Stimulated activated CD4-positive, alpha-beta T cell treated with anti-CD3 and anti-CD28 coated beads, Interleukin-2, amount 100 ng/mL, for 24 hours (primary cell): ENCODE results near the gene PUSL1.

Experiments used
- DNase-seq, 2 donors: peaks; one replicate each; pipeline ENCODE4 v3.0.0-alpha.2; 2020

The PUSL1 gene

DNA sequence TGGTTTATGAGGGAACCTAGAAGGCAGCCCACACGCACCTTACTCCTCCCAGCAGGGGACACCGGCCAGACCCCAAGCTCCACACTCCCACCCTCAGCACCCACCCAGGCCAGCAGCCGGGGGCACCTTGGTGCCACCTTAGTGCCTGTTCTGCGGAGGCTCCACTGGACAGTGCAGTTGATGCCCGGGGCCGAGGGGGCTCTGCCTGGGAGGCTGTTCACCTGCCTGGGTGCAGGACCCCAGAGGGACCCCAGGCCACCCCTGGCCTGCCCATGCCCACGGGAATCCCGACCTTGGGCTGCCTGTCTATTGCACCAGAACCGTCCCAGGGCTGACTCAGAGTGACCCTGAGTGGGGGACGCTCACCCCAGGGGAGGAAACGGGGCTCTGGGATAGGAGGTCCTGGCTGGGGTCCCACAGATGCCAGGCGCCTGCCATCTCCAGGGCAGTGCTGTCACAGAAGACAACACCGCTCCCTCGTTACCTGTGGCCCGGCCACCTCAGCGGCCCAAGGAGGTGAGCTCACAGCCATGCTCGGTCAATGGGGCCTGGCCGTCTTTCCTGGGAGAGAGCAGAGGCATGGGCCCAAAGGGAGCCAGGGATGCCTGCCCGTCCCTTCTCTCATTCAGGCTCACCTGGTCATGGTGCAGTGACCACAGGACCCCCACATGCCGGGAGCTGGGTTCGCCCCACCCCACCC, 27.5 kb upstream of the PUSL1 start:
- DNase-seq: no peak

DNA sequence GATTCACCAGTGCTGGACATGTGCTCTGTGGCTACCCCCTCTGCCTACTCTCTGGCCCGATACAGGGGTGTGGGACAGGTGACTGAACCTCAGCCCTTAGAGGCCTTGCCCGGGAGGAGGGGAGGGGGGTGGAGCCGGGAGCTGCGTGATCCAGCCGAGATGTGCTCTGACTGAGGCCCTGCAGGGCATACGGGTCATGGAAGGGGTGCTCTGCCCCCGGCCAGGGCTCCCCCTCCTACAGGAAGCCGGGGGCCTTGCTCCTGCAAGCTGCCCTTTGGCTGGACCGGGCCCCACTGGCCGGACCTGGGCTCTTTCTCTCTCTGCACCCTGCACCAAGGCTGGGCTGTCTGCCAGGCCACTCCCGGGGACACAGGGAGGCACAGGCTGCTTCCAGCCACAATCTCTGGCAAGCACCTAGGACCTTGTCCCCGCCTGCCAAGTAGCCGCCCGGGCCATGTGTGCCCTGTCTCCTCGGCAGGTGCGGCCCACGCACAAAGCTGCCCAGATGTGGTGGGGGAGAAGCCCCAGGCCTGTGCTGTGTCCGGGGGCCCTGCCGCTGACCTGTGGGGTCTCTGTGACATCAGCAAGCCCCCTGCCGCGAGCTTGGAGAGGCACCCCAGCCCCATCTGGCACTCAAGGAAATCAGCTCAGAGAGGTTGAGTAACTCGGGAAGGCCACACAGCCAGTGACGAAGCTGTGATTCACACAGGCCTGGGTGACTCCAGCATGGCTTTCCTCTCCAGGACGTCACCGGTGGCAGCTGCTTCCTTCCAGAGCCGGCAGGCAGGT, 26.7 kb upstream of the PUSL1 start:
- no peak for DNase-seq

DNA sequence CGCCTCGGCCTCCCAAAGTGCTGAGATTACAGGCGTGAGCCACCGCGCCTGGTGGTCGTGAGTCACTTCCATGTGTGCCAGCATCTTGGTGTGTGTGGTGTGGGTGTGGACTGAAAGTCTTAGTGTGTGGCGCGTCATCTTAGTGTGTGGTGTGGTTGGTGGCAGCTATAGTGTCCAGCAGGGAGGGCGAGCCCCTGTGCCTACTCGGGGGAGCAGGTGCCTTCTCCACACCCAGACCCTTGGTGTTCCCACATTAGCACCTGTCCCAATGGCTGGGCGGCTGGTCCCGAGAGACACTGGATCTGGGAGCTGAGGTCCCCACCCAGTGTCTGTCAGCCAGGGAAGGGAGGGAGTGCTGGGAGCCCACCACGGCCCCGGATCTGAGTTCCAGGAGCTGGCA, 25.4 kb upstream of the PUSL1 start:
- no peak for DNase-seq

DNA sequence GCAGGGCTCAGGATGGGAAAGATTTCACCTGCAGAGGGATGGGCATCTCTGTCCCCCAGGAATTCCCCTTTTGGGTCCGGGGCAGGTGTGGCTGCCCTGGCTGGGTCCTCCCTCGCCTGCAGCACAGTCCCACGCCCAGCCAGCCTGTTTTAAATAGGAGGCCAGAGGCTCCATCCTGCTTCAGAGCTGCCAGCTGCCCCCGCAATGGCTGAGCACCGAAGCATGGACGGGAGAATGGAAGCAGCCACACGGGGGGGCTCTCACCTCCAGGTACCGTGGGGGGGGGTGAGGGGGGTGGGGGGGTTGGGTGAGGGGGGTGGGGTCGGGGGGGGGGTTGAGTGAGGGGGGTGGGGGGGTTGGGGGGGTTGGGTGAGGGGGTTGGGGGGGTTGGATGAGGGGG, 24.6 kb upstream of the PUSL1 start:
- no peak for DNase-seq

DNA sequence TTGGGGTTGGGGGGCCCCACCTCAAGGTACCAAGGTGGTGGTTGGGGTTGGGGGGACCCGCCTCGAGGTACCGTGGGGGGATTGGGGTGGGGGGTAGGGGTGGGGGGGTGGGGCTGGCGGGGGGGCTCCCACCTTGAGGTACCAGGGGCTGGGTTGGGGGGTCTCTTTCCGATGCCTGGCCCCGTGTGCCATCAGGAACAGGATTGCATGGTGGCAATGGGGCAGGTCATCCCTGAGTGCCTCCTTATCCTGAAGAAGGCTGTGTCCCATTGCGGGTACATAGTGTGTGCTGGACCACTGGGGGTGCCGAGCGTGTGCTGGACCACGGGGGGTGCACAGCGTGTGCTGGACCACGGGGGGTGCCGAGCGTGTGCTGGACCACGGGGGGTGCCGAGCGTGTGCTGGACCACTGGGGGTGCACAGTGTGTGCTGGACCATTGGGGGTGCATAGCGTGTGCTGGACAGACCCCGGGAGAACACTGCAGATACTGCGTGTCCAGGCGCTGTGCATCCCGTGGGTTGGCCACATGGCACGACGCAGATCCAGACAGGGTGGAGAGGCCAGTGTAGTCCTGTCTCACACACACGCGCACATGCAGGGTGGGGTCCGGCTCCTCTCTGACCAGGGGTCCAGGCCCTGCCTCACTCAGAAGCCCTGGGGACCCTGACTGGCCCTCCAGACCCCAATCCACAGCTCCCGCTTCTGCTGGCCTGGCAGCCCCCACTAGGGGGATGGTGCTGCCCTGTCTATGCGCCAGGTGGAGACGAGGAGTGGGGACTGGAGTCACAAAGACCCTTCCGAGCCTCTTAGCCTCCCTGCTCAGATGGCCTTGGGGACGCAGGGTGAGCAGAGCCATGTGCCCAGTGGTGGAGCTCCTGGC, 23.9 kb upstream of the PUSL1 start:
- DNase-seq: no peak

DNA sequence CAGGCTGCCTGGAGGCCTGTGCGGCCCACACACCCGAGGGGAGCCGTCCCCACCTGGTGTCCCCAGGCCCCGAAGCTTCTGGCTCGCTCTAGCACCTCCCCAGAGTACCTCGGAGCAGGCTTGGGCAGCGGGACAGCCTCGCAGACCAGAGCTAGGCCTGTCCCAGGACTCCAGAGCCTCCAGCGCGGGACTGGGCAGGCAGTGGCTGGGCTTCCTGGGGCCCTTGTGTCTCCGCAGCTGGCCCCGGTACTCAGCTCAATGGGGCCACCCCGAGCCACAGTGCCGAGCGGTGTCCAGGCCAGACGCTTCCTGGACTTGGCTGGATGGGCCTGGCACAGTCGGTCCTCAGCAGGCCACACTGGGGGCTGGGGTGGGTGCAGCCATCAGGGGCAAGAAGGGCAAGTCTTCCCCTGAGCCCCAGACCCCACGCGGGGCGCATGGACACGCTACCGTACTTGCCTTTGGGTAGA, 23.3 kb upstream of the PUSL1 start:
- DNase-seq: no peak

DNA sequence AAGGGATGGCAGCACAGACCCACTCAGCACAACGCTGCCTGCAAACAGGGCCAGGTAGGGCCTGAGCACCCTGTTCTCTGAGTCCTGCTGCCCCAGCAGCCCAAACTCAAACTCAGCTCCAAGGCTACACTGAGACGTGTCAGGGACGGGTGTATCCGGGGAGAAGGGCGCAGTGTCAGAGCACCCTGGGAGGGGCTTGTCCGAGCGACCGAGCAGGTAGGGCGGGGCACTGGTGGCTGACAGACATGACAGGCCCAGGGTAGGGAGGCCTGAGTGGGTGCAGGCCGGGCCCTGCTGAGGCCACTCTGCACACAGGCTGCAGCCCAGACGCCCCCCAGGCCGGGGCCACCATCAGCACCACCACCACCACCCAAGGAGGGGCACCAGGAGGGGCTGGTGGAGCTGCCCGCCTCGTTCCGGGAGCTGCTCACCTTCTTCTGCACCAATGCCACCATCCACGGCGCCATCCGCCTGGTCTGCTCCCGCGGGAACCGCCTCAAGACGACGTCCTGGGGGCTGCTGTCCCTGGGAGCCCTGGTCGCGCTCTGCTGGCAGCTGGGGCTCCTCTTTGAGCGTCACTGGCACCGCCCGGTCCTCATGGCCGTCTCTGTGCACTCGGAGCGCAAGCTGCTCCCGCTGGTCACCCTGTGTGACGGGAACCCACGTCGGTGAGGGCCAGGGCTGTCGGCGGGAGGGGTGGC, 22.6 kb upstream of the PUSL1 start:
- DNase-seq: no peak

DNA sequence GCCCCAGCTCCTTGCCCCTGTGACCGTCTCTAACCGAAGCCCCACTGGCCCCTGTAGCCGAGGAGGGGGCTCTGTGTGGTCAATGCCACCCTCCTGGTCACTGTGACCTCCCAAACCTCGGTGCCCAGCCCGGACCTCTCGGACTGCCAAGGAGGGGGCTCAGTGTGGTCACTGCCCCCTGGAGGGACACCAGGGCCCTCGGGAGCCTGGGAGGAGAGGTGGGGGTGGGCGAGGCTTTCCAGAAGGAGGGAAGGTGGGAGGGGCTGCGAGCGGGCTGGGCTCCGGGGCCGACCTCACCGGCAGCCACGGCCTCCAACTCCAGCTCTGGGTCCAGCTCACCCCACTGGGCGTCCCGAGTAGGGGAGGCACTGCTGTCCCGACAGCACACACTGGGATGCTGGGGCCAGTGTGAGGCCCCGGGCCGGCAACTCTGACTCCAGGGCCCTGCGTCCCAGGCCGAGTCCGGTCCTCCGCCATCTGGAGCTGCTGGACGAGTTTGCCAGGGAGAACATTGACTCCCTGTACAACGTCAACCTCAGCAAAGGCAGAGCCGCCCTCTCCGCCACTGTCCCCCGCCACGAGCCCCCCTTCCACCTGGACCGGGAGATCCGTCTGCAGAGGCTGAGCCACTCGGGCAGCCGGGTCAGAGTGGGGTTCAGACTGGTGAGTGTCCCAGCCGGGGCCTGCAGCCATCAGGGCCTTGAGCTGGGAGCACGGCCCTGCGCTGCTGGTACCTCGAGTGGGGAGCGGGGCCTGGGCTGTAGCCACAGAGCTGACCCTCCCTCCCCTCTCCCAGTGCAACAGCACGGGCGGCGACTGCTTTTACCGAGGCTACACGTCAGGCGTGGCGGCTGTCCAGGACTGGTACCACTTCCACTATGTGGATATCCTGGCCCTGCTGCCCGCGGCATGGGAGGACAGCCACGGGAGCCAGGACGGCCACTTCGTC, 21.8 kb upstream of the PUSL1 start:
- DNase-seq: no peak

DNA sequence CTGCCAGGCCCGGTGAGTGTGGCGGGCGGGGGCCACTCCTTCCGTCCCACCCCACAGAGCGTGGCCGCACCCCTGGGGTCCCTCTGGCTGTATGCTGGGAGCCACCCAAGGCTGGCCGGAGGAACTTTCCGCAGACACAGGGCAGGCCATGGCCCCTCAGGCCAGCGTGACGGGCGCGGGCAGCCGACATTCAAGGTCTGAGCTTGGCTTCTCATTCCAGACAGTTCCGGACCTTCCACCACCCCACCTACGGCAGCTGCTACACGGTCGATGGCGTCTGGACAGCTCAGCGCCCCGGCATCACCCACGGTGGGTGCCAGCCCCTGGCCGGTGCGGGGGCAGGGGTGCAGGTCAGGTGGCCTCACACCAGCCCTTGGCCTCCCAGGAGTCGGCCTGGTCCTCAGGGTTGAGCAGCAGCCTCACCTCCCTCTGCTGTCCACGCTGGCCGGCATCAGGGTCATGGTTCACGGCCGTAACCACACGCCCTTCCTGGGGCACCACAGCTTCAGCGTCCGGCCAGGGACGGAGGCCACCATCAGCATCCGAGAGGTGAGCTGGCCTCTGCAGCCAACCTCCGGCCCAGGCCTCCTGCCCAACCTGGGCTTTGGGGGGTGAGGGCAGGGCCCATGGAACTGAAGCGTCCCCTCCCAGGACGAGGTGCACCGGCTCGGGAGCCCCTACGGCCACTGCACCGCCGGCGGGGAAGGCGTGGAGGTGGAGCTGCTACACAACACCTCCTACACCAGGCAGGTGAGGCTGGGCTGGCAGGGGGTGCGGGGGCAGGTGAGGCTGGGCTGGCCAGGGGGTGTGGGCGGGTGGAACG, 20.9 kb upstream of the PUSL1 start:
- DNase-seq: no peak

DNA sequence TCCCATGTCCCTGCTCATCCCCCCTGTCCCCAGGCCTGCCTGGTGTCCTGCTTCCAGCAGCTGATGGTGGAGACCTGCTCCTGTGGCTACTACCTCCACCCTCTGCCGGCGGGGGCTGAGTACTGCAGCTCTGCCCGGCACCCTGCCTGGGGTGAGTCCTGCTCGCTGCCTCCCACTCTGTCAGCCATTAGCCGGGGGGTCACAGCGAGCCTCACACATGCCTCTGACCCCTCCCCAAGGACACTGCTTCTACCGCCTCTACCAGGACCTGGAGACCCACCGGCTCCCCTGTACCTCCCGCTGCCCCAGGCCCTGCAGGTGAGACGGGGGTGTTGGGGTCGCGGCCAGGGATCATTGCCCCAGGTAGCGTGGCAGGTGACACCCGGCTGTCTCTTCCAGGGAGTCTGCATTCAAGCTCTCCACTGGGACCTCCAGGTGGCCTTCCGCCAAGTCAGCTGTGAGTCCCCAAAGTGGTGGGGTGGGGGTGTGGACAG, 18.1 kb upstream of the PUSL1 start:
- peak; percentile 76 to 77 for DNase-seq

DNA sequence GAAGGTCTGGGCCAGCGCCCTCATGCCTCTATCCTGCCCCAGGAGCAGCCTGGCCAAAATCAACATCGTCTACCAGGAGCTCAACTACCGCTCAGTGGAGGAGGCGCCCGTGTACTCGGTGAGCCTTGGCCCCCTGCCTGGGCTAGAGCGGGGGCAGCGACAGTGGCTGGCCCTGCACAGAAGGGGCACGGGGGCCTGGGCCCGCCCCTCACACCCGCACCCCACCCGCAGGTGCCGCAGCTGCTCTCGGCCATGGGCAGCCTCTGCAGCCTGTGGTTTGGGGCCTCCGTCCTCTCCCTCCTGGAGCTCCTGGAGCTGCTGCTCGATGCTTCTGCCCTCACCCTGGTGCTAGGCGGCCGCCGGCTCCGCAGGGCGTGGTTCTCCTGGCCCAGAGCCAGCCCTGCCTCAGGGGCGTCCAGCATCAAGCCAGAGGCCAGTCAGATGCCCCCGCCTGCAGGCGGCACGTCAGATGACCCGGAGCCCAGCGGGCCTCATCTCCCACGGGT, 17.3 kb upstream of the PUSL1 start:
- no peak for DNase-seq

DNA sequence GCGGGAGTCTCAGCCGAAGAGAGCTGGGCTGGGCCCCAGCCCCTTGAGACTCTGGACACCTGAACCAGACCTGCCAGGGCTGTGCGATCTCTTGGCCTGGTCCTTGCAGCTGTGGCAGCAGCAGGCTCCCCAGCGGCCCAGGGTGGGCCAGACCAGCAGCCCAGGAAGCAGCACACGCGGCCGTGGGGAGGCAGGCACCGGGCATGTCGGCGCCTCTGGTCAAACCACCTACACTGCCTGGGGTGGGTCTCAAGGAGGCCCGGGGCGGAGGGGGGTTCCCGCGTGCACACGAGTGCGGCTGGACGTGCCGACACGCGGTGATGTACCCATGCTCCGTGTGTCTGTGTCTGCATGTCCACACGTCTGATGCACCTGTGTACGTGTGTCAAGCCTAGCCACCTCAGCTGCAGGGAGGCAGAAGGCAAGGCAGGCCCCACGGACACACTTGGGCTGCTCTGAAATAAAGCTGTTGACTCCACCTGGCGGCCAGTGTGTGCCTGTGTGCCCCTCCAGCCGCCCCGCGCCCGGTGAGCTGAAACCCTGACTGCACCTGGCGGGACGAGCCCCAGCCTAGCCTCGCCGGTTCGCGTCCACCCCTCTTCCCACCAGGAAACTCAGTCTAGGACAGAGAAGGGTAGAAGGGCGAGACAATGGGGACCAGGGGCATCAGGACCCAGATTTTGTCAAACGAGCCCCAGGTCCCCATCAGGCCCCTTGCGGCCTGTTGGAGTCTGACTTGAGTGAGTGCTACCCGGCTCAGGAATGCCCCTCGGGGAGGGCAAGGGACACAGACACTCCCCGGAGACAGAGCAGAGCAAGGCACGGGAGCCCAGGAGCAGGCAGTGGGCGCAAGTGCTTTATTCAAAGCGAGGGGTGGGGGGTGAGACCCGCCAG, 16.6 kb upstream of the PUSL1 start:
- peak; percentile 72 to 74 for DNase-seq

DNA sequence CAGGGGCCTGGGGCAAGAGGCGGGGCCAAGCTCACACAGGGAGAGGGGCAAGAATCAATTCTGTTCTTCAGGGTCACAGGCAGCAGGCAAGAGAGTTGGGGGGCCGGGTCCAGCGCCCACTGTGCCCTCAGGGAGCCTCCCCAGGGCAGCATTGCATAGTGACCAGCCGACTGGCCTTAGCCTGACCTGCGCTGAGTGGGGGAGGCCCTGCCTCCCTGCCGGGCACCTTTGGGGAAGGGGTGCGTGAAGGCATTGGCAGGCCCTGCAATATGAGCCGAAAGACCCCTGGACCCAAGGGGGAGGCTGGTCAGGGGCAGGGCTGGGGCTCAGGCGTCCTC, 16.0 kb upstream of the PUSL1 start:
- DNase-seq: no peak

DNA sequence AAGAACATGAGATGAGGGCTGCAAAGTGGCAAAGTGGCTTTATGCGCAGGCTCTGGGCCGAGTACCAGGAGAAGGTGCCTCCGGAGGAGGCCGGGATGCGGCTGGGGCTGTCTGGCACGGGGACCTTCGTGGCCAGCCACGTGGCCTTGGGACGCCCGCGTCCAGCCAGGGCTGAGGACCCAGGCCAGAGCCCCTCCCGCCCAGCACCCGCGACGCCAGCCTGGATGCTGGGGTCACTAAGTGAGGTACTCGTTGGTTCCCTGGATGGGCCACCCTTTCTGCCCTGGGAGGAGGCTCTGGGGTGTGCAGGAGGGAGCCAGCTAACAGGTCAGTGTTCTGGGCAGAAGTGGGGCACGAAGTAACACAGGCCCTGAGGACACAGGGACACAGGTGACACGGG, 15.5 kb upstream of the PUSL1 start:
- no peak for DNase-seq

DNA sequence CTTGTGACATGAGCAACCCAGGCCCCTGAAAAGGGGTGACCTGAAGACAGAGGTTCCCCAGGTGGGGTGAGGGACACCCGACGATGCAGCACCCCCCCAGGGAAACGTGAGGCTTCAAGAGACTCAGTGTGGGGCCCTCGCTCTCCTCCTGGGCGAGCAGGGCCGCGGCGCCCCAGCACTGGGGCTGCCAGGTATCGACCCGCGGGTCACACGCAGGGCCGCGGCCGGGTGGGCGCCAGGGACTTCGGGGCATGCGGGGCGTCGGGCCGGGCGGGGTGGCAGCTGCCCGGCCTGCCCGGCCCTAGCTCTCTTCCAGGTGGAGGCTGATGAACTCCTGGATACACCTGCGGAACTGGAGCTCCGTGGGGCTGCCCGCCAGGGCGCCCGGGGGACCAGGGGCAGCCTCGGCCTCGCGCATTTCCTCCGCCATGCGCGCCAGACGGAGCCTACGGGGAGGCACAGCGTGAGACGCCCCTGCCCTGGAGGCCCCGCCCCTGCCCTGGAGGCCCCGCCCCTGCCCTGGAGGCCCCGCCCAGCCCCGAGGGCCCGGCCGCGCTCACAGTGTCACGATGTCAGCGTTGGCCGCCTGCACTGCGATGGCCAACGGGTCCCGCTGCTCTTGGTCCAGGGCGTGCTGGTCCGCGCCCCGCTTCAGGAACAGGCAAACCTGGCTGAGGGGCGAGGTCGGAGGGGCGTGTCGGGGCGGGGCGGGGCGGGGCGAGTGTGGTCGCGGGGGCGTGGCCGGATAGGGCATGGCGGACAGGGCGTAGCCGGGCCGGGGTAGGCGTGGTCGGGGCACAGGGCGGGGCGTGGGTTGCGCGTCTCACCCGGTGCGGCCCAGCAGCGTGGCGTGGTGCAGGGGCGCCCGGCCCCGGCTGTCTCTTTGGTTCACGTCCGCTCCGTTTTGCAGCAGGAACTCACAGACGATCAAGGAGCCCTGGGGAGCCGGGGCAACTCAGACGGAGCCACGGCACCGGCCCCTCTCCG, 14.8 kb upstream of the PUSL1 start:
- no peak for DNase-seq

DNA sequence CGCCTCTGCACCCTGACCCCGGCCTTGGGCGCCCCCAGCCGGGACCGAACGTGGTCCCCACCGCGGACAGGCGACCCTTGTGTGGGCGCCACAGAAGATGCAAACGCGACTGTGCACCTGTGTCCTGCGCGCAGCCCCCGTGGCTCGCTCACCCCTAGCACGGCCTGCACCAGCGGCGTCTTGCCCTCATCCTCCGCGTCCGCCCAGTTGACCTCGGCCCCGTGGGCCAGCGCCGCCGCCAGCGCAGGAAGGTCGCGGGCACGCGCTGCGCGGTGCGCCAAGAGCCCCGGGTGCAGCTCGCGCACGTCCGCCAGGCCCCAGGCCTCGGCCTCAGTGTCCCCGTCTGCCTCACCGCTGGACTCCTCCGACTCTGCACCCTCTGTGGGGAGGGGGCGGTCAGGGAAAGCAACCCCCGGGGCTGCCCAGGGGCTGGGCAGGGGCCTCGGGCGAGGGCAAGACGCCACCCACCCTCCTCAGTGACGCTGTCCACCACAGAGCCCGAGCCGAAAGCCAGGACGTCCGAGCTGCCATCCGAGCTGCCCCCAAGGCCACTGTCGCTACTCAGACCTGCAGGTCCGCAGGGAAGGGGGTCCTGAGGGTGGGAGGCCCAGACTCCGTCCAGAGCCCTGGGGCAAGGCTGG, 14.0 kb upstream of the PUSL1 start:
- DNase-seq: no peak

DNA sequence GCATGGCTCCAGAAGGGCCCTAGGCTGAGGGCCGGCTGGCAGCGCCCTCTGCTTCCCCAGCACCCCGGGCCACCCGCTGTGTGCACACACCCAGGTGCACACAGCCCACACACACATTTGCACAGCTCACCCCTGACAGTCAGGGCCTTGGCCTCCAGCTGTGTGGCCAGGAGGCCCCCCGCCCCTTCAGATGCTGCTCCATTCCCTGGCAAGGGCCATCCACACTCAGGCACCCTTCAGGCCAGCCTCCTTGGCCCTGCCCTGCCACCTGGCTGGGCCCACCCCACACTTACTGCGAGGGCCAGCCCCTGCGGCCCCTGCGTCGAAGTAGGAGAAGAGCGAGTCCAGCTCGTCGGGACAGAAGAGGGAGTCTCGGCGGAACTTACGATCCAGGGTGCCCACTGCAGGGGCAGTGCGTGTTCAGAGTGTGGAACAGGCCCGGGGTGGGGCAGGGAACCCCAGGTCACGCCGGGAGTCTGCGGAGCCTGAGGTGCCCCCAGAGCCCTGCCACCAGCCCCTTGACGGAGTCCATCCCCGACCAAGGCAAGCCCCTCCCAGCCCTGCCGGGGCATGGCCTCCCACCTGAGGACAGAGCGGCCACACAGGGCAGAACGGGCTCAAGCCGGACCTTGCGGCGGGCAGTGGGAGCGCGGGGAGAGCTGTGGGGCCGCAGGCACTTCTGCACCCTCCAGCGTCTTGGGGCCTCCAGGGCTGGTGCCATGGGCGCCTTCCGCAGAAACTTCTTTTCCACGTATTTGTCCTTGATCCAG, 13.1 kb upstream of the PUSL1 start:
- DNase-seq: no peak
